ENCODE measurements around the gene JAML. TPM values are rescaled to one million over a fixed set of nuclear protein-coding genes. Genes with fewer than 3 reads are reported as not detected.
"Not testable (repeated sequence)": the region's sequence is repeated elsewhere in the genome, so short reads cannot be mapped to it uniquely, and the experiment has no call there.

JAML gene
- total and polyA plus RNA-seq, 2 of the 4 experiments (the other 2 are of a cell fraction) = not detected

- Histone ChIP-seq H3K4ac (ENCODE audit: low read depth, low read length) (no peak overlapping the region), H3K27me3 (ENCODE audit: control insufficient read depth, insufficient read depth, low read length) (peaks cover 8% of the 10 kb centered on the region), H2BK5ac (ENCODE audit: low read depth, low read length, poor library complexity, severe bottlenecking) (no peak overlapping the region), H3K36me3 (ENCODE audit: control insufficient read depth, insufficient read depth, low read length) (no peaks in the 10 kb centered on the region), H2BK120ac (ENCODE audit: low read depth, low read length) (no peak overlapping the region), H3K14ac (replicated peaks; ENCODE audit: low read depth, low read length) (no peak overlapping the region), H4K5ac (ENCODE audit: low read depth, low read length) (no peak overlapping the region), H3K18ac (ENCODE audit: low read depth, low read length) (no peak overlapping the region), H3K23ac (ENCODE audit: low read depth, low read length) (no peak overlapping the region), H3K4me3 (ENCODE audit: insufficient read depth, low read depth, low read length) (no peak overlapping the region), H3K27ac (ENCODE audit: insufficient read depth, low read length) (no peak overlapping the region), H2AK9ac (replicated peaks; ENCODE audit: low read depth, low read length, poor library complexity) (no peak overlapping the region), H3K9me1 (ENCODE audit: insufficient read depth, low read length) (no peaks in the 10 kb centered on the region), H2AK5ac (ENCODE audit: low read depth, low read length) (no peak overlapping the region), H3K4me1 (ENCODE audit: control insufficient read depth, insufficient read depth, low read length) (no peaks in the 10 kb centered on the region), H2AFZ (replicated peaks; ENCODE audit: low read length, poor library complexity) (no peak overlapping the region), H4K20me1 (ENCODE audit: insufficient read depth, low read length) (no peaks in the 10 kb centered on the region), H4K8ac (ENCODE audit: low read depth in 2 of 2, low read length in 2 of 2) (no peak overlapping the region), H3K9me3 (ENCODE audit: control insufficient read depth, insufficient read depth, low read length) (no peaks in the 10 kb centered on the region), H2BK15ac (ENCODE audit: low read depth, low read length) (no peak overlapping the region), H2BK20ac (ENCODE audit: low read depth, low read length) (no peak overlapping the region), H3K79me1 (ENCODE audit: low read depth in 1 of 2, low read length in 2 of 2) (no peaks in the 10 kb centered on the region), H4K91ac (ENCODE audit: insufficient read depth, low read depth, low read length) (no peak overlapping the region), H3K56ac (ENCODE audit: extremely low read depth, insufficient read depth, low read length) (no peak overlapping the region), H3K9ac (ENCODE audit: low read depth, low read length) (no peak overlapping the region), H3K4me2 (ENCODE audit: low read depth, low read length) (no peak overlapping the region)
- TF ChIP-seq FOS (IDR thresholded peaks at IDR 0.05; ENCODE audit: low read depth, low read length) (no peak), BHLHE40 (IDR thresholded peaks at IDR 0.05; ENCODE audit: low read depth, low read length) (no peak), ELK1 (IDR thresholded peaks at IDR 0.05; ENCODE audit: borderline replicate concordance, low read depth, low read length) (no peak), SMC3 (IDR thresholded peaks at IDR 0.05; ENCODE audit: low read depth, low read length) (no peak), POLR2A (IDR thresholded peaks at IDR 0.05; ENCODE audit: low read depth, low read length) (no peak), MAZ (IDR thresholded peaks at IDR 0.05; ENCODE audit: borderline replicate concordance, low read depth, low read length) (no peak)
- 80% methylated on average over 3 of the region's 12 CpGs; no CpG with 5 or more reads in 1 of the 2 experiments for WGBS, 2 experiments (ENCODE audit: extremely low coverage in 2 of 2, insufficient read length in 1 of 2)
- intact Hi-C loops (cut with micrococcal nuclease) = no loop called here
- in situ Hi-C loops (cut with MboI; ENCODE audit: low sequenced_read_pairs) = no loop called here
- POLR2A ChIA-PET (ENCODE audit: unreplicated experiment) = no interaction called here
- BruUV-seq (replicated peaks) = no TSS peak
- DNase-seq (no peak), ATAC-seq (ENCODE audit: low read depth) (no peak)
- dilution Hi-C loops (cut with HindIII; ENCODE audit: low sequenced_read_pairs, unreplicated experiment) = no loop called here
- CTCF ChIA-PET = interaction anchor here (0.8 kb wide), 1 partner anchor 13 kb away, joined by 3 read pairs; no protein-coding TSS in a partner anchor
Observed at GRCh38 chr11:118184784-118185579, 39.8 kb downstream of the JAML start.

- dilution Hi-C loops (cut with HindIII; ENCODE audit: low sequenced_read_pairs, unreplicated experiment) = not testable (repeated sequence)
- WGBS, 2 experiments (ENCODE audit: extremely low coverage in 2 of 2, insufficient read length in 1 of 2) = no CpG with 5 or more reads among the region's 5 CpGs
Observed at GRCh38 chr11:118183691-118184090, 41.1 kb downstream of the JAML start.

More at GRCh38 chr11:118183691-118184090, 41.1 kb downstream of the JAML start:
- intact Hi-C loops (cut with micrococcal nuclease); H4K5ac ChIP-seq (ENCODE audit: low read depth, low read length); BruUV-seq (replicated peaks); H3K9ac ChIP-seq (ENCODE audit: low read depth, low read length); H3K4me1 ChIP-seq (ENCODE audit: control insufficient read depth, insufficient read depth, low read length); H3K23ac ChIP-seq (ENCODE audit: low read depth, low read length); H2AK9ac ChIP-seq (replicated peaks; ENCODE audit: low read depth, low read length, poor library complexity); H3K4ac ChIP-seq (ENCODE audit: low read depth, low read length); H3K4me3 ChIP-seq (ENCODE audit: insufficient read depth, low read depth, low read length); H3K18ac ChIP-seq (ENCODE audit: low read depth, low read length); H4K91ac ChIP-seq (ENCODE audit: insufficient read depth, low read depth, low read length); CTCF ChIA-PET; H3K9me1 ChIP-seq (ENCODE audit: insufficient read depth, low read length); POLR2A ChIA-PET (ENCODE audit: unreplicated experiment); H4K20me1 ChIP-seq (ENCODE audit: insufficient read depth, low read length); H2BK5ac ChIP-seq (ENCODE audit: low read depth, low read length, poor library complexity, severe bottlenecking); H2BK20ac ChIP-seq (ENCODE audit: low read depth, low read length); ATAC-seq (ENCODE audit: low read depth); H2BK15ac ChIP-seq (ENCODE audit: low read depth, low read length); H2BK120ac ChIP-seq (ENCODE audit: low read depth, low read length); H3K9me3 ChIP-seq (ENCODE audit: control insufficient read depth, insufficient read depth, low read length); H3K56ac ChIP-seq (ENCODE audit: extremely low read depth, insufficient read depth, low read length); H2AFZ ChIP-seq (replicated peaks; ENCODE audit: low read length, poor library complexity); H3K27ac ChIP-seq (ENCODE audit: insufficient read depth, low read length); H3K36me3 ChIP-seq (ENCODE audit: control insufficient read depth, insufficient read depth, low read length); in situ Hi-C loops (cut with MboI; ENCODE audit: low sequenced_read_pairs); H2AK5ac ChIP-seq (ENCODE audit: low read depth, low read length); H4K8ac ChIP-seq (ENCODE audit: low read depth in 2 of 2, low read length in 2 of 2); H3K4me2 ChIP-seq (ENCODE audit: low read depth, low read length); H3K14ac ChIP-seq (replicated peaks; ENCODE audit: low read depth, low read length); DNase-seq; H3K27me3 ChIP-seq (ENCODE audit: control insufficient read depth, insufficient read depth, low read length); H3K79me1 ChIP-seq (ENCODE audit: low read depth in 1 of 2, low read length in 2 of 2): not testable (repeated sequence)
